ENCODE data around the gene MIER1. TPM values are rescaled to one million over a fixed set of nuclear protein-coding genes. Genes with fewer than 3 reads are reported as not detected.

Gene MIER1
- total RNA-seq, 2 donors from 2014 or later: 43.1 to 76.8 TPM

DNA sequence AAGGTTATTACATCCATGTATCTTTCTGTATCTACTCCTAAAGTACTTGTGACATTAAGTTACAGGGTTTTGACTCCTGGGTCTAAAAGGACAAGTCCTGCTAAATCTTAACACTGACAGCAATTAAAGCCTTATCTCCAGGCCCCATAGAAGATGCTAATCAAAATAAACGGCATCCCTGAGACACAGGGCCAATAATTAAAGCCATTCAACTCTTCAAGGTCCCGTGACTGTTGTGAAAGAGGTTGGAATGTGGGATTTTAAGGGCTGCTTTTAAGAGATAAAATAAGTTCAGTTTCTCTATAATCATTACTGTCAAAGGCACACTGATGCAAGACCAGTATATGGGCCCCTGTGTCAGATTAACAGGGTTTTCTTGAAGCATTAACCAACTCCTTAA, 8.5 kb upstream of the MIER1 start:
- H3K9me3 ChIP-seq: no peaks in the 10 kb centered on the region
- TF ChIP-seq, protein P1, sequence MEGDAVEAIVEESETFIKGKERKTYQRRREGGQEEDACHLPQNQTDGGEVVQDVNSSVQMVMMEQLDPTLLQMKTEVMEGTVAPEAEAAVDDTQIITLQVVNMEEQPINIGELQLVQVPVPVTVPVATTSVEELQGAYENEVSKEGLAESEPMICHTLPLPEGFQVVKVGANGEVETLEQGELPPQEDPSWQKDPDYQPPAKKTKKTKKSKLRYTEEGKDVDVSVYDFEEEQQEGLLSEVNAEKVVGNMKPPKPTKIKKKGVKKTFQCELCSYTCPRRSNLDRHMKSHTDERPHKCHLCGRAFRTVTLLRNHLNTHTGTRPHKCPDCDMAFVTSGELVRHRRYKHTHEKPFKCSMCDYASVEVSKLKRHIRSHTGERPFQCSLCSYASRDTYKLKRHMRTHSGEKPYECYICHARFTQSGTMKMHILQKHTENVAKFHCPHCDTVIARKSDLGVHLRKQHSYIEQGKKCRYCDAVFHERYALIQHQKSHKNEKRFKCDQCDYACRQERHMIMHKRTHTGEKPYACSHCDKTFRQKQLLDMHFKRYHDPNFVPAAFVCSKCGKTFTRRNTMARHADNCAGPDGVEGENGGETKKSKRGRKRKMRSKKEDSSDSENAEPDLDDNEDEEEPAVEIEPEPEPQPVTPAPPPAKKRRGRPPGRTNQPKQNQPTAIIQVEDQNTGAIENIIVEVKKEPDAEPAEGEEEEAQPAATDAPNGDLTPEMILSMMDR (IDR thresholded peaks at IDR 0.05): no peak
- H3K27ac ChIP-seq: no peak overlapping the region
- intact Hi-C loops (cut with DNase I): no loop called here
- H3K4me1 ChIP-seq: no peaks in the 10 kb centered on the region
- no peak overlapping the region for H3K9ac ChIP-seq (ENCODE audit: low read depth in 2 of 2, low read length in 2 of 2)
- DNase-seq: no peak
- no peak overlapping the region for H3K4me3 ChIP-seq
- H3K36me3 ChIP-seq: no peaks in the 10 kb centered on the region
- no peaks in the 10 kb centered on the region for H3K27me3 ChIP-seq

DNA sequence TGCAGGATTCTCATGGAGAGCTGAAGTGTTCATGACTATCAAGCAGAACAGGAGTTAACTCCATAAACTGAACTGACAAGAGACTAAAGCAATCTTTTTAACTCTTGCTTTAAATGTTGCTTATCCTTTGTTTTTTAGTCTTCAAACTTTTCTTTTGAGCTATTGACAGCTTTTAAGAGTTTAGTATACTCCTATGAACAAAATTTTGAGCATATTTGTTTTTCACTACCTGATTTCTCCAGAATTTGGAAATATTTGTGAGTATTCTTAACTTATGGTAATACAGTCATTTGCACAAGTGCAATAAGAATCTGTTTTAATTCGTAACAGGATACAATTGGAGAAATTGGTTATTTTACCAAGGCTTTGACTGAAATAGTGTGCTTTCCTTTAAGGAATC, 7.3 kb upstream of the MIER1 start:
- TF ChIP-seq, protein P1 (IDR thresholded peaks at IDR 0.05): no peak
- H3K27me3 ChIP-seq: no peaks in the 10 kb centered on the region
- H3K9me3 ChIP-seq: no peaks in the 10 kb centered on the region
- H3K4me1 ChIP-seq: no peaks in the 10 kb centered on the region
- H3K36me3 ChIP-seq: no peaks in the 10 kb centered on the region
- H3K4me3 ChIP-seq: no peak overlapping the region
- no peak for DNase-seq
- intact Hi-C loops (cut with DNase I): no loop called here
- no peak overlapping the region for H3K27ac ChIP-seq
- H3K9ac ChIP-seq (ENCODE audit: low read depth in 2 of 2, low read length in 2 of 2): no peak overlapping the region

DNA sequence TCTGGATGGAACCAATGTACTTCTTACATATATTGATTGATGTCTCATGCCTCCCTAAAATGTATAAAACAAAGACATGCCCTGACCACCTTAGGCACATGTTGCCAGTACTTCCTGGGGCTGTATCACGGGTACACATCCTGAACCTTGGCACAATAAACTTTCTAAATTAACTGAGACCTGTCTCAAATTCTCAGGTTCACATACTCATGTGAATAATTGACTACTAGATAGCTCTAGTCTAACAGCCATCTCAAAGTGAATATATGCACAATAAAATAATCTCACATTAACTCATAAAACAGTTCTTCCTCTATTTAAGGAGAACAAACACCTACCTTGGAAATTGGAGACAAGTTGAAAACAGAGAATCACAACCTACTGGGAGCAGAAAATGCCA, 5.7 kb upstream of the MIER1 start:
- intact Hi-C loops (cut with DNase I): no loop called here
- no peaks in the 10 kb centered on the region for H3K27me3 ChIP-seq
- H3K36me3 ChIP-seq: no peaks in the 10 kb centered on the region
- DNase-seq: no peak
- H3K9me3 ChIP-seq: no peaks in the 10 kb centered on the region
- H3K4me1 ChIP-seq: no peaks in the 10 kb centered on the region
- H3K9ac ChIP-seq (ENCODE audit: low read depth in 2 of 2, low read length in 2 of 2): peak overlapping the region in 1 of 2 donors; percentile 46
- H3K27ac ChIP-seq: peak overlapping the region; percentile 35
- no peak overlapping the region for H3K4me3 ChIP-seq
- TF ChIP-seq, protein P1 (IDR thresholded peaks at IDR 0.05): no peak

DNA sequence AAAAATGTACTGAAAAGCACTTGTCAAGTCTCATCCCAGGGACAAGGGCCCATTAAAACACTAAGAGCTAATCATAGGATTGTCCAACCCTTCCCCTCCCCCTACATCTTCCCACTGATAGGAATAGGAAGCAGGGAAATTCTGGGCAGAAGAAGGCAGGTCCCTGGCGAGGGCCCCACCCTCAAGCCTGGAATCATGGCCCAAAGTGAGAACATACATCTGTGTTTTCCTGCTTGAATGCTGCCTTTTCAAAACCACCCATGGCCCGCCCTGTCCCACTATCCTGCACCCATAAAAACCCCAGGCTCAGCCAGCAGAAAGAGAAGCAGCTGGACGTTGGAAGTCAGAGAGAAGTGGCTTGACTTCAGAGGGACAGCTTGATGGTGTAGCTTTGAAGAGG, 5.0 kb upstream of the MIER1 start:
- DNase-seq: peak; percentile 41
- peak overlapping the region; percentile 35 for H3K27ac ChIP-seq
- H3K4me1 ChIP-seq: no peaks in the 10 kb centered on the region

DNA sequence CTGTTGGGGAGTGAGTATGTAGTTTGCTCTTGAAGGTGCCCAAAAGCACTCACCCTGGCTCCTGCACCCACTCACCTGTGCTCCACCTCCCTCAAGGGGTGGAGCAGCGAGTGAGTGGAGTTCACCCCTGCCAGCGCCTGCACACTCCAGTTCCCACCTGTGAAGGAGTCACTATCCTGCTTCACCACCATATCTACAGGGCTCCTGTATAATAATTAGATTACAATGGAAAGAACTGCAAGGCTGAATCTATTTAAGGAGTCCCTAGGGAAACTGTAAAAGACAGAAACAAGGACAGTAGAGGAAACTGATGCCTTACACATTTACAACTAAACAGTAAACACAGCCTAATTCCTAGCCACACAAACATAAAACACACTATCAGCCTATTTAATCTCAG, 4.2 kb upstream of the MIER1 start:
- H3K27ac ChIP-seq: peak overlapping the region; percentile 35

More for the DNA sequence above, 5.0 kb upstream of the MIER1 start:
- Histone ChIP-seq H3K36me3 (no peaks in the 10 kb centered on the region), H3K9ac (ENCODE audit: low read depth in 2 of 2, low read length in 2 of 2) (peak overlapping the region in 1 of 2 donors; percentile 46), H3K4me3 (no peak overlapping the region), H3K9me3 (no peaks in the 10 kb centered on the region), H3K27me3 (no peaks in the 10 kb centered on the region)
- intact Hi-C loops (cut with DNase I): no loop called here
- TF ChIP-seq, protein P1 (IDR thresholded peaks at IDR 0.05): no peak

More for the DNA sequence above, 4.2 kb upstream of the MIER1 start:
- Histone ChIP-seq H3K4me1 (no peaks in the 10 kb centered on the region), H3K4me3 (no peak overlapping the region), H3K9me3 (no peaks in the 10 kb centered on the region), H3K36me3 (no peaks in the 10 kb centered on the region), H3K9ac (ENCODE audit: low read depth in 2 of 2, low read length in 2 of 2) (peak overlapping the region in 1 of 2 donors; percentile 46), H3K27me3 (no peaks in the 10 kb centered on the region)
- TF ChIP-seq, protein P1 (IDR thresholded peaks at IDR 0.05): no peak
- intact Hi-C loops (cut with DNase I): no loop called here
- DNase-seq: no peak

All from colonic mucosa (tissue), 4 donors.